Heart left ventricle (tissue), 13 donors: ENCODE results near the gene NUDT16.

Experiments
- CTCF ChIP-seq, 12 donors: fragments of 200-600 bp; sonication (generic) in 4 of 12; IDR thresholded peaks; one replicate each; pipeline versions ENCODE4 v1.5.0 to v1.8.0; 2018 to 2022; ENCODE audit warnings: antibody characterized with exemption in 12 of 12, mild to moderate bottlenecking in 5 of 12
- POLR2A ChIP-seq, 2 donors: fragments of 450-650 bp; IDR thresholded peaks; one replicate each; pipeline ENCODE4 v1.6.1; 2017; ENCODE audit warnings: antibody characterized with exemption in 2 of 2, mild to moderate bottlenecking in 2 of 2, moderate library complexity in 2 of 2
- donor health status: ischemic (EF 13 %, LVEDD 7.1; RV severe dilation, severe dysfunction).
- donor health status: DM: no; HTN: yes; CAD: no.
- donor health status: DM: no; HTN: no; CAD: no.
- donor health status: ischemic (EF 25% LVEDD 6.9; RV normal size, moderate dysfunction).
- donor health status: ischemic (EF 25% LVEDD 5.7; RV mildly dilated, moderate dysfunction).
- donor health status: ischemic (EF 35%, LVEDD 5.7; RV mildly dilated, moderate dysfunction).
- donor health status: nonischemic (EF 11% LVEDD 7.7; RV severe dilation, severe dysfunction).
- donor health status: DM: yes; HTN: yes; CAD: no.
- donor health status: PGD.
- donor health status: ischemic (EF 29% LVEDD 5.4; RV normal size, mild dysfunction).
- donor health status: nonischemic (EF 23%, LVEDD 6.1; RV moderate dilation, normal function).

- peak; percentile 83 to 97 for TF ChIP-seq POLR2A (IDR thresholded peaks at IDR 0.05)
- TF ChIP-seq CTCF (IDR thresholded peaks at IDR 0.05), result peak in 4 of 12 donors; percentile 8 to 25 (median 18)
Observed at GRCh38 chr3:131381445-131382291, at the start of gene NUDT16.
